H1 (cell line): Measurements from ENCODE around the gene SPTBN4. TPM values are rescaled to one million over a fixed set of nuclear protein-coding genes. Genes with fewer than 3 reads are reported as not detected.
A peak's percentile ranks its signal among the peaks of the same experiment; 100 is the strongest.

Experiments
- CTCF ChIA-PET: fragments of 300-600 bp; sonication (Branson Sonifier 250); formaldehyde crosslinking; loops from one replicate; lab custom pipeline; 2021; ENCODE audit not compliant: partially characterized antibody; lab: Charles Lee
- POLR2A ChIA-PET: fragments of 300-600 bp; sonication (Branson Sonifier 250); formaldehyde crosslinking; loops from one replicate; lab custom pipeline; 2021; ENCODE audit warnings: inconsistent platforms; ENCODE audit not compliant: partially characterized antibody; lab: Charles Lee
- DNase-seq, 2 experiments: peaks; one replicate each; pipeline versions ENCODE4 v3.0.0 to v3.0.0-alpha.2; 2010 to 2022; ENCODE audit warnings: low spot score in 2 of 2, low read depth in 1 of 2, mixed read lengths in 1 of 2
- FAIRE-seq: peaks from 2 replicates; lab custom pipeline; 2011; peaks lifted over from hg19 to GRCh38; lab: Jason Lieb, UNC
- H2AFZ ChIP-seq: 2 replicates; pipeline ENCODE4 v1.8.1; 2012; ENCODE audit warnings: low read length, inconsistent platforms
- H2AK5ac ChIP-seq: 2 replicates; pipeline ENCODE4 v1.6.1; 2013; ENCODE audit warnings: low read depth, low read length
- H2BK120ac ChIP-seq: replicated peaks from 2 replicates; pipeline ENCODE3; 2013; ENCODE audit warnings: low read depth, low read length, inconsistent platforms
- H2BK12ac ChIP-seq: 2 replicates; pipeline ENCODE4 v1.6.1; 2013; ENCODE audit warnings: low read depth, low read length
- H2BK15ac ChIP-seq: 2 replicates; pipeline ENCODE4 v1.6.1; 2013; ENCODE audit warnings: low read length
- H2BK20ac ChIP-seq: 2 replicates; pipeline ENCODE4 v1.6.1; 2013; ENCODE audit warnings: low read length
- H2BK5ac ChIP-seq: 2 replicates; pipeline ENCODE4 v1.6.1; 2013; ENCODE audit warnings: low read depth, low read length
- H3K14ac ChIP-seq: 2 replicates; pipeline ENCODE4 v1.6.1; 2013; ENCODE audit warnings: inconsistent platforms; ENCODE audit not compliant: insufficient read length
- H3K18ac ChIP-seq: 2 replicates; pipeline ENCODE4 v1.6.1; 2013; ENCODE audit warnings: low read length; ENCODE audit errors: extremely low read depth
- H3K23ac ChIP-seq: 2 replicates; pipeline ENCODE4 v1.6.1; 2013; ENCODE audit warnings: inconsistent platforms; ENCODE audit not compliant: insufficient read length
- H3K23me2 ChIP-seq: 2 replicates; pipeline ENCODE4 v1.6.1; 2013; ENCODE audit warnings: low read depth, low read length
- H3K27ac ChIP-seq: 2 replicates; pipeline ENCODE4 v1.6.1; 2011; ENCODE audit warnings: low read depth, low read length, inconsistent platforms
- H3K27me3 ChIP-seq, 4 experiments: replicated peaks in 1 of 4; 1 replicate in 1 of 4; 2 replicates in 3 of 4; pipeline versions ENCODE4 v1.6.1 to v1.8.1; 2011 to 2013; ENCODE audit warnings: low read length in 3 of 4, mild to moderate bottlenecking in 3 of 4, inconsistent platforms in 2 of 4, mixed read lengths in 2 of 4, moderate library complexity in 1 of 4; ENCODE audit not compliant: control insufficient read depth in 3 of 4, insufficient read depth in 3 of 4; ENCODE audit errors: extremely low read depth in 1 of 4
- H3K36me3 ChIP-seq, 4 experiments: 2 replicates each; pipeline versions ENCODE4 v1.6.1 to v1.8.1; 2011 to 2013; ENCODE audit warnings: mild to moderate bottlenecking in 4 of 4, low read length in 3 of 4, moderate library complexity in 2 of 4, control low read depth in 1 of 4, inconsistent platforms in 1 of 4; ENCODE audit not compliant: insufficient read depth in 4 of 4, control insufficient read depth in 2 of 4
- H3K4ac ChIP-seq: replicated peaks from 2 replicates; pipeline ENCODE3; 2013; ENCODE audit warnings: low read length, low read depth, mixed read lengths, inconsistent platforms; ENCODE audit not compliant: insufficient read length
- H3K4me1 ChIP-seq, 4 experiments: replicated peaks in 1 of 4; 1 replicate in 1 of 4; 2 replicates in 3 of 4; pipeline versions ENCODE4 v1.6.1 to v1.8.1; 2011 to 2013; ENCODE audit warnings: low read length in 3 of 4, inconsistent platforms in 2 of 4, mixed read lengths in 1 of 4; ENCODE audit not compliant: insufficient read depth in 4 of 4, control insufficient read depth in 3 of 4
- H3K4me2 ChIP-seq, 2 experiments: 2 replicates each; pipeline versions ENCODE4 v1.6.1 to v1.8.1; 2011 to 2013; ENCODE audit warnings: low read depth in 2 of 2, low read length in 2 of 2, control low read depth in 1 of 2, inconsistent platforms in 1 of 2, mild to moderate bottlenecking in 1 of 2; ENCODE audit not compliant: insufficient read depth in 1 of 2
- H3K4me3 ChIP-seq, 4 experiments: fragments of 200-600, 300-600 bp in 1 of 4; sonication (generic), shearing (Covaris generic), sonication (Bioruptor Twin) in 1 of 4; 2 replicates each; pipeline versions ENCODE4 v1.5.1 to v1.8.1; 2011 to 2016; ENCODE audit warnings: low read length in 4 of 4, low read depth in 3 of 4, control low read depth in 2 of 4, inconsistent platforms in 2 of 4, mild to moderate bottlenecking in 2 of 4, mixed read lengths in 1 of 4, moderate library complexity in 1 of 4; ENCODE audit not compliant: insufficient read depth in 2 of 4; ENCODE audit errors: extremely low read depth in 1 of 4
- H3K56ac ChIP-seq: replicated peaks from 2 replicates; pipeline ENCODE3; 2013; ENCODE audit warnings: low read depth, mild to moderate bottlenecking, mixed read lengths, low read length, inconsistent platforms; ENCODE audit not compliant: insufficient read length
- H3K79me1 ChIP-seq: 2 replicates; pipeline ENCODE4 v1.6.1; 2013; ENCODE audit warnings: low read depth, low read length, control low read depth
- H3K79me2 ChIP-seq, 2 experiments: 2 replicates each; pipeline versions ENCODE4 v1.6.1 to v1.8.1; 2012 to 2013; ENCODE audit warnings: low read length in 2 of 2, mild to moderate bottlenecking in 2 of 2, inconsistent platforms in 1 of 2; ENCODE audit not compliant: insufficient read depth in 2 of 2, control insufficient read depth in 1 of 2
- H3K9ac ChIP-seq, 4 experiments: replicated peaks in 1 of 4; 1 replicate in 1 of 4; 2 replicates in 3 of 4; pipeline versions ENCODE4 v1.6.1 to v1.8.1; 2011 to 2013; ENCODE audit warnings: low read depth in 3 of 4, low read length in 3 of 4, control low read depth in 2 of 4, mild to moderate bottlenecking in 2 of 4, moderate library complexity in 2 of 4, inconsistent platforms in 1 of 4; ENCODE audit errors: extremely low read depth in 1 of 4
- H3K9me3 ChIP-seq, 2 experiments: 2 replicates each; pipeline versions ENCODE4 v1.6.1 to v1.8.1; 2012 to 2013; ENCODE audit warnings: mild to moderate bottlenecking in 2 of 2, moderate library complexity in 2 of 2, control low read depth in 1 of 2, inconsistent platforms in 1 of 2, low read depth in 1 of 2, low read length in 1 of 2, mixed read lengths in 1 of 2; ENCODE audit not compliant: insufficient read depth in 2 of 2
- H4K20me1 ChIP-seq, 2 experiments: replicated peaks in 1 of 2; 2 replicates each; pipeline versions ENCODE3 to v1.8.1; 2011 to 2013; ENCODE audit warnings: inconsistent platforms in 2 of 2, low read length in 2 of 2, mild to moderate bottlenecking in 1 of 2; ENCODE audit not compliant: insufficient read depth in 2 of 2, control insufficient read depth in 1 of 2
- H4K5ac ChIP-seq: 2 replicates; pipeline ENCODE4 v1.6.1; 2013; ENCODE audit warnings: low read length, low read depth, mixed read lengths, inconsistent platforms; ENCODE audit not compliant: insufficient read length
- H4K8ac ChIP-seq: 2 replicates; pipeline ENCODE4 v1.8.0; 2013; ENCODE audit warnings: mild to moderate bottlenecking, moderate library complexity, low read length, inconsistent platforms; ENCODE audit not compliant: insufficient read depth; ENCODE audit errors: extremely low read depth
- H4K91ac ChIP-seq: replicated peaks from 2 replicates; pipeline ENCODE3; 2013; ENCODE audit warnings: low read length, mixed read lengths, inconsistent platforms; ENCODE audit not compliant: insufficient read length
- ASH2L ChIP-seq: fragments of 200-600, 300-600 bp; sonication (generic); IDR thresholded peaks from one replicate; pipeline ENCODE4 v1.7.1; 2017; ENCODE audit warnings: low read length
- CTCF ChIP-seq, 3 experiments: IDR thresholded peaks; 1 replicate in 2 of 3; 2 replicates in 1 of 3; pipeline versions ENCODE4 v1.5.1 to v1.6.1; 2011; ENCODE audit warnings: low read length in 3 of 3, mild to moderate bottlenecking in 3 of 3, inconsistent platforms in 2 of 3, low read depth in 1 of 3, moderate library complexity in 1 of 3; ENCODE audit not compliant: insufficient read depth in 1 of 3; ENCODE audit errors: control extremely low read depth in 1 of 3
- WGBS, 2 experiments: shearing (Covaris generic) in 1 of 2; methylation state at CpG; one replicate each; pipeline versions ENCODE4 v1.1.6 to v1.1.7; 2013 to 2015; ENCODE audit warnings: low lambda C conversion rate in 2 of 2, mixed read lengths in 2 of 2, inconsistent platforms in 1 of 2, low coverage in 1 of 2, missing lambda C conversion rate in 1 of 2; ENCODE audit not compliant: insufficient replicate concordance in 2 of 2, insufficient coverage in 1 of 2, insufficient read length in 1 of 2; ENCODE audit errors: extremely low coverage in 1 of 2, missing lambda C conversion rate in 1 of 2; 5-methylcytosine and 5-hydroxymethylcytosine counted together
- polyA plus RNA-seq, 7 experiments: library from polyadenylated mRNA; depleted of rRNA in 3 of 7; stranded (reverse) in 5 of 7; unstranded in 2 of 7; fragments of >200 nt in 5 of 7; fragments of 200-250 nt in 2 of 7; gene quantifications; 1 replicate in 5 of 7; 2 replicates in 1 of 7; 4 replicates in 1 of 7; pipeline versions ENCODE4 v1.2.1 to v1.2.3, GENCODE V29; 2011 to 2013; ENCODE audit warnings: missing spikeins in 2 of 7, mixed read lengths in 2 of 7
- total RNA-seq: library from RNA; stranded (reverse); fragmentation: NEBNext Ultra II Directional; extraction: Animal tissue kit (Norgen Biotek cat#: 25700); gene quantifications from 2 replicates; pipeline ENCODE4 v1.2.1, GENCODE V29; 2021

SPTBN4 gene
- total and polyA plus RNA-seq, 2 of the 8 experiments (the other 6 are each of a cell fraction or from before 2014, with no cell fraction given) = 1.9 to 3.0 TPM

- no peaks in the 10 kb centered on the region for H3K9me3 ChIP-seq
- H4K5ac ChIP-seq = no peak overlapping the region
- WGBS, 2 experiments = 75% methylated on average over 5 of the region's 5 CpGs; no CpG with 5 or more reads in 1 of the 2 experiments
- H2BK12ac ChIP-seq = no peak overlapping the region
- H3K79me1 ChIP-seq = no peaks in the 10 kb centered on the region
- H3K14ac ChIP-seq = no peak overlapping the region
- no peak for FAIRE-seq
- no peak overlapping the region for H3K4me3 ChIP-seq
- no peak overlapping the region for H3K23ac ChIP-seq
- H3K4me1 ChIP-seq = peaks cover 3 to 12% (median 7%) of the 10 kb centered on the region in 4 experiments; a peak in 5 of 7 replicates
- H2AK5ac ChIP-seq = no peak overlapping the region
- peaks cover 3% of the 10 kb centered on the region; the same call in 1 of the 2 replicates for H3K23me2 ChIP-seq
- no peak overlapping the region for H4K91ac ChIP-seq
- no peaks in the 10 kb centered on the region for H3K79me2 ChIP-seq
- no peak overlapping the region for H2BK20ac ChIP-seq
- TF ChIP-seq ASH2L = no peak
- peak in 1 of 3 experiments; percentile 8; a peak in 1 of 4 replicates for TF ChIP-seq CTCF (IDR thresholded peaks at IDR 0.05; ENCODE audit: control extremely low read depth in 1 of 3, insufficient read depth in 1 of 3, low read depth in 1 of 3, low read length in 3 of 3)
- no peak for DNase-seq
- ChIA-PET POLR2A (interaction anchor here (1.5 to 3.3 kb wide), 5 partner anchors 11 to 24 kb away, joined by 4 to 18 read pairs (median 10); partner anchors contain the start of gene SERTAD3), CTCF (interaction anchor here (0.8 to 4.4 kb wide), 8 partner anchors 10 to 114 kb away, joined by 3 to 41 read pairs (median 6); partner anchors contain the start of genes BLVRB and SPTBN4)
- H3K9ac ChIP-seq = no peak overlapping the region
- H2BK120ac ChIP-seq = no peak overlapping the region
- H3K36me3 ChIP-seq = peaks cover 0 to 2% (median 0%) of the 10 kb centered on the region in 4 experiments; a peak in 2 of 8 replicates
- H4K8ac ChIP-seq = no peak overlapping the region
- no peaks in the 10 kb centered on the region; a peak in 1 of 7 replicates for H3K27me3 ChIP-seq
- 0 out of 2 replicates have a peak overlapping the region, but pooled peaks have one; percentile 60 for H2BK5ac ChIP-seq
- no peak overlapping the region for H2BK15ac ChIP-seq
- H3K56ac ChIP-seq = no peak overlapping the region
- no peak overlapping the region for H3K27ac ChIP-seq
- H3K18ac ChIP-seq = no peak overlapping the region
- H3K4ac ChIP-seq = no peak overlapping the region
- H3K4me2 ChIP-seq = no peak overlapping the region
- no peak overlapping the region for H2AFZ ChIP-seq
- no peaks in the 10 kb centered on the region for H4K20me1 ChIP-seq
Measured at GRCh38 chr19:40419066-40419612, 47.7 kb upstream of the SPTBN4 start.
